MM.1S (cell line): ENCODE data around the gene PSENEN.

ENCODE experiments used
- CTCF ChIP-seq: fragments of 300-600 bp; sonication (generic); IDR thresholded peaks from 2 replicates; pipeline ENCODE4 v1.5.1; 2016; ENCODE audit warnings: antibody characterized with exemption, low read length, mixed read lengths
- EZH2 ChIP-seq: fragments of 300-600 bp; sonication (generic); optimal IDR thresholded peaks from 2 replicates; pipeline ENCODE3; 2017; ENCODE audit warnings: low read depth, mild to moderate bottlenecking, antibody characterized with exemption, low read length, mixed read lengths

- TF ChIP-seq CTCF (no peak), EZH2 (no peak)
Measured at GRCh38 chr19:35719402-35720162, 25.9 kb upstream of the PSENEN start.
